K562 (cell line): ENCODE results near the gene SMIM22. TPM values are rescaled to one million over a fixed set of nuclear protein-coding genes. Genes with fewer than 3 reads are reported as not detected.
A peak's percentile ranks its signal among the peaks of the same experiment; 100 is the strongest.

Source experiments
- ATAC-seq: fragments of 200-7000 bp; cut with Tn5 transposase; 3 replicates; pipeline ENCODE4 v1.9.1; 2020; ENCODE audit warnings: moderate library complexity
- BruUV-seq: library from RNA; stranded (reverse); fragments of 400-500 nt; replicated peaks from 2 replicates; lab custom pipeline; 2021; lab: Mats Ljungman, UMichigan
- CTCF ChIA-PET: fragments of 300-600 bp; formaldehyde crosslinking; extraction: SDS; loops from one replicate; lab custom pipeline; 2021; ENCODE audit warnings: low intra/inter-chr PET ratio; lab: Yijun Ruan, JAX
- POLR2A ChIA-PET: fragments of 300-600, 350-650 bp; sonication (Branson Sonifier 250); formaldehyde crosslinking; extraction: SDS; loops from one replicate; lab custom pipeline; 2021; ENCODE audit warnings: antibody characterized with exemption, inconsistent platforms; lab: Yijun Ruan, JAX
- DNase-seq, 4 experiments: peaks; one replicate each; pipeline versions ENCODE4 v3.0.0 to v3.0.0-alpha.2; 2011 to 2018; ENCODE audit warnings: low spot score in 3 of 4, mixed read lengths in 3 of 4; ENCODE audit errors: extremely low read depth in 1 of 4
- FAIRE-seq: peaks from 2 replicates; lab custom pipeline; 2011; peaks lifted over from hg19 to GRCh38; lab: Jason Lieb, UNC
- H2AFZ ChIP-seq: 2 replicates; pipeline ENCODE4 v1.6.0; 2011; ENCODE audit warnings: low read depth, low read length, control low read depth, inconsistent platforms
- H3K27ac ChIP-seq: fragments of 200-600 bp; 3 replicates; pipeline ENCODE4 v1.8.0; 2011; ENCODE audit warnings: low read depth, mild to moderate bottlenecking, control low read depth, inconsistent platforms, low read length, moderate library complexity, mixed read lengths; ENCODE audit errors: extremely low read depth
- H3K27me3 ChIP-seq, 2 experiments: fragments of 300-600 bp in 1 of 2; 2 replicates in 1 of 2; 3 replicates in 1 of 2; pipeline versions ENCODE4 v1.6.0 to v1.8.0; 2011; ENCODE audit warnings: inconsistent platforms in 2 of 2, low read length in 2 of 2, mild to moderate bottlenecking in 1 of 2, mixed read lengths in 1 of 2, moderate library complexity in 1 of 2; ENCODE audit not compliant: control insufficient read depth in 2 of 2, insufficient read depth in 2 of 2
- H3K36me3 ChIP-seq: fragments of 300-600 bp; 3 replicates; pipeline ENCODE4 v1.8.0; 2011; ENCODE audit warnings: mild to moderate bottlenecking, low read length, inconsistent platforms; ENCODE audit not compliant: control insufficient read depth, insufficient read depth
- H3K4me1 ChIP-seq, 2 experiments: fragments of 200-600 bp in 1 of 2; replicated peaks in 1 of 2; 2 replicates in 1 of 2; 3 replicates in 1 of 2; pipeline versions ENCODE4 v1.5.1 to v1.8.0; 2011; ENCODE audit warnings: inconsistent platforms in 2 of 2, low read length in 2 of 2, mild to moderate bottlenecking in 1 of 2, mixed read lengths in 1 of 2, moderate library complexity in 1 of 2; ENCODE audit not compliant: control insufficient read depth in 2 of 2, insufficient read depth in 2 of 2
- H3K4me2 ChIP-seq: 2 replicates; pipeline ENCODE4 v1.6.1; 2011; ENCODE audit warnings: low read length, control low read depth, inconsistent platforms, mixed read lengths; ENCODE audit not compliant: insufficient read depth
- H3K4me3 ChIP-seq: fragments of 200-600 bp; sonication (generic), shearing (Covaris generic); 2 replicates; pipeline ENCODE4 v1.5.1; 2016; ENCODE audit warnings: control low read depth, inconsistent platforms
- H3K79me2 ChIP-seq: fragments of 200-600 bp; 3 replicates; pipeline ENCODE4 v1.8.0; 2011; ENCODE audit warnings: low read length, inconsistent platforms; ENCODE audit not compliant: control insufficient read depth, insufficient read depth
- H3K9ac ChIP-seq, 2 experiments: 2 replicates each; pipeline versions ENCODE4 v1.6.0 to v1.6.1; 2011; ENCODE audit warnings: low read depth in 2 of 2, low read length in 2 of 2, control low read depth in 1 of 2, inconsistent platforms in 1 of 2, mild to moderate bottlenecking in 1 of 2, mixed read lengths in 1 of 2; ENCODE audit not compliant: insufficient read depth in 1 of 2
- H3K9me1 ChIP-seq: one replicate; pipeline ENCODE4 v1.6.0; 2011; ENCODE audit warnings: inconsistent platforms, mild to moderate bottlenecking, low read length, moderate library complexity; ENCODE audit not compliant: control insufficient read depth, insufficient read depth
- H3K9me3 ChIP-seq: replicated peaks from 2 replicates; pipeline ENCODE4 v1.5.1; 2011; ENCODE audit warnings: low read depth, low read length, inconsistent platforms; ENCODE audit not compliant: control insufficient read depth, insufficient read depth
- H4K20me1 ChIP-seq: replicated peaks from 2 replicates; pipeline ENCODE4 v1.6.1; 2011; ENCODE audit warnings: low read length, inconsistent platforms, mixed read lengths; ENCODE audit not compliant: control insufficient read depth, insufficient read depth
- ARNT ChIP-seq, 2 experiments: fragments of 450-650 bp; IDR thresholded peaks; 2 replicates each; pipeline ENCODE4 v1.6.1; 2016; ENCODE audit warnings: mild to moderate bottlenecking in 1 of 2
- CBX8 ChIP-seq: fragments of 200-600 bp; sonication (generic); IDR thresholded peaks from 2 replicates; pipeline ENCODE4 v1.6.1; 2012; ENCODE audit warnings: borderline replicate concordance, mixed run types, low read depth, mild to moderate bottlenecking, moderate library complexity, mixed read lengths, low read length, control low read depth, inconsistent platforms; ENCODE audit not compliant: poor library complexity, severe bottlenecking; ENCODE audit errors: extremely low read depth
- CHD4 ChIP-seq: fragments of 200-600 bp; sonication (generic); IDR thresholded peaks from 3 replicates; pipeline ENCODE4 v1.6.1; 2012; ENCODE audit warnings: low read depth, mild to moderate bottlenecking, mixed read lengths, low read length, inconsistent platforms; ENCODE audit not compliant: insufficient read depth, insufficient replicate concordance, poor library complexity, severe bottlenecking
- HMGN3 ChIP-seq: IDR thresholded peaks from 2 replicates; pipeline ENCODE4 v1.6.1; 2011; ENCODE audit warnings: borderline replicate concordance, low read depth, mild to moderate bottlenecking, mixed read lengths, low read length; ENCODE audit not compliant: insufficient read length; ENCODE audit errors: extremely low read depth
- MTF1 ChIP-seq: fragments of 250-450 bp; sonication (Bioruptor Pico); IDR thresholded peaks from 2 replicates; pipeline ENCODE4 v1.9.0; 2021; ENCODE audit warnings: moderate library complexity, mild to moderate bottlenecking, inconsistent platforms, borderline replicate concordance
- NFRKB ChIP-seq: fragments of 450-650 bp; IDR thresholded peaks from 2 replicates; pipeline ENCODE4 v1.6.1; 2016; ENCODE audit warnings: low read depth
- POLR3G ChIP-seq: IDR thresholded peaks from 2 replicates; pipeline ENCODE4 v1.6.1; 2011; ENCODE audit not compliant: insufficient read length, insufficient replicate concordance; ENCODE audit errors: extremely low read depth
- SPI1 ChIP-seq: IDR thresholded peaks from 2 replicates; pipeline ENCODE4 v1.6.1; 2011; ENCODE audit warnings: low read depth, low read length, control low read depth, borderline replicate concordance
- TRIM28 ChIP-seq: fragments of 450-650 bp; IDR thresholded peaks from 2 replicates; pipeline ENCODE4 v1.6.1; 2017
- XRCC3 ChIP-seq: fragments of 450-650 bp; IDR thresholded peaks from 2 replicates; pipeline ENCODE4 v1.6.1; 2017; ENCODE audit warnings: mild to moderate bottlenecking, moderate library complexity
- ZNF316 ChIP-seq: fragments of 450-650 bp; IDR thresholded peaks from 2 replicates; pipeline ENCODE4 v1.6.1; 2016
- WGBS: fragments of 100-300 bp; shearing (Covaris generic); methylation state at CpG from one replicate; pipeline ENCODE4 v1.1.6; 2016; ENCODE audit warnings: low coverage, mixed read lengths; ENCODE audit not compliant: insufficient coverage; ENCODE audit errors: missing lambda C conversion rate; 5-methylcytosine and 5-hydroxymethylcytosine counted together
- in situ Hi-C: fragments of 300-500 bp; cut with MboI; formaldehyde crosslinking; loops from 4 replicates; pipeline ENCODE4 v1.15.0; 2018; ENCODE audit warnings: inconsistent platforms, mixed read lengths
- intact Hi-C: fragments of 100-400 bp; cut with micrococcal nuclease; formaldehyde crosslinking; loops from 2 replicates; pipeline ENCODE4 v1.14.2; 2022
- polyA plus RNA-seq, 8 experiments: library from polyadenylated mRNA; depleted of rRNA in 4 of 8; stranded (reverse) in 5 of 8; unstranded in 3 of 8; fragments of >200 nt; fragmentation: Nextera tagmentation in 2 of 8; fragmentation: Illumina TruSeq in 1 of 8; extraction: Ambion mirVana in 2 of 8; extraction: Trizol in 1 of 8; gene quantifications; 2 replicates each; pipeline versions ENCODE4 v1.2.1 to v1.2.3, GENCODE V29; 2011 to 2014; ENCODE audit warnings: inconsistent platforms in 1 of 8, missing spikeins in 1 of 8
- total RNA-seq, 7 experiments: library from RNA; depleted of rRNA in 6 of 7; stranded (reverse); fragments of >200 nt in 6 of 7; fragmentation: Illumina TruSeq in 2 of 7; extraction: Trizol in 2 of 7; gene quantifications; 2 replicates each; pipeline versions ENCODE4 v1.2.1 to v1.2.3, GENCODE V29; 2011 to 2021; ENCODE audit warnings: low replicate concordance in 1 of 7
- TF ChIP-seq, protein P1 (sequence below): sonication (generic); formaldehyde crosslinking; IDR thresholded peaks from 2 replicates; pipeline ENCODE4 v1.9.0; 2022; ENCODE audit warnings: mild to moderate bottlenecking, missing genetic modification reagents
- TF ChIP-seq, protein P2 (sequence below): sonication (generic); formaldehyde crosslinking; IDR thresholded peaks from 2 replicates; pipeline ENCODE4 v1.8.0; 2022; ENCODE audit warnings: mild to moderate bottlenecking, missing genetic modification reagents, borderline replicate concordance

The SMIM22 gene
- total and polyA plus RNA-seq, 9 of the 15 experiments (the other 6 are each of a cell fraction or from before 2014, with no cell fraction given) = not detected

DNA sequence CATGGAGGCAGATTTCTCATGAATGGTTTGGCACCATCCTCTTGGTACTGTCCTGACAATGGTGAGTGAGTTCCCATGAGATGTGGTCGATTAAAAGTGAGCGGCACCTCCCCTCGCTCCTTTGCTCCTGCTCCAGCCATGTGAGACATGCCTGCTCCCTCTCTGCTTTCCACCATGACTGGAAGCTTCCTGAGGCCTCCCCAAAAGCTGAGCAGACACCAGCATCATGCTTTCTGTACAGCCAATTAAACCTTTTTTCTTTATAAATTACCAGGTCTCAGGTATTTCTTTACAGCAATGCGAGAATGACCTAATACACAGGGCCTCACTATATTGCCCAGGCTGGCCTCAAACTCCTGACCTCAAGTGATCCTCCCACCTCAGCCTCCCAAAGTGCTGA, 40.3 kb upstream of the SMIM22 start:
- Histone ChIP-seq H3K9me1 (no peaks in the 10 kb centered on the region), H3K27ac (no peak overlapping the region), H4K20me1 (no peaks in the 10 kb centered on the region), H2AFZ (no peak overlapping the region), H3K79me2 (no peaks in the 10 kb centered on the region; the same call in 2 of the 3 replicates), H3K27me3 (no peaks in the 10 kb centered on the region), H3K4me2 (no peak overlapping the region), H3K9ac (no peak overlapping the region), H3K4me3 (no peak overlapping the region), H3K36me3 (peaks cover 75% of the 10 kb centered on the region), H3K9me3 (peaks cover 11% of the 10 kb centered on the region), H3K4me1 (peaks cover 0 to 2% of the 10 kb centered on the region in 2 experiments; a peak in 1 of 5 replicates)
- FAIRE-seq (no peak), ATAC-seq (no peak), DNase-seq (no peak)
- ChIA-PET POLR2A (interaction anchor here (1.6 to 2.2 kb wide), 2 partner anchors 11 to 14 kb away, joined by 4 to 9 read pairs; no protein-coding TSS in a partner anchor), CTCF (no interaction called here)
- WGBS = 95% methylated on average over 4 of the region's 4 CpGs
- BruUV-seq = no TSS peak
- TF ChIP-seq ARNT (IDR thresholded peaks at IDR 0.05) = no peak
- TF ChIP-seq CHD4 = no peak
- no peak for TF ChIP-seq POLR3G
- TF ChIP-seq SPI1 = no peak
- TF ChIP-seq TRIM28 = 0 out of 2 replicates have a peak, but pooled peaks have one; percentile 48
- no peak for TF ChIP-seq NFRKB
- no peak for TF ChIP-seq MTF1 (CRISPR knock-in tag)
- TF ChIP-seq, protein P1, sequence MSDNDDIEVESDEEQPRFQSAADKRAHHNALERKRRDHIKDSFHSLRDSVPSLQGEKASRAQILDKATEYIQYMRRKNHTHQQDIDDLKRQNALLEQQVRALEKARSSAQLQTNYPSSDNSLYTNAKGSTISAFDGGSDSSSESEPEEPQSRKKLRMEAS (CRISPR knock-in tag) = no peak
- no peak for TF ChIP-seq HMGN3
- 0 out of 2 replicates have a peak, but pooled peaks have one; percentile 22 for TF ChIP-seq XRCC3
- TF ChIP-seq, protein P2, sequence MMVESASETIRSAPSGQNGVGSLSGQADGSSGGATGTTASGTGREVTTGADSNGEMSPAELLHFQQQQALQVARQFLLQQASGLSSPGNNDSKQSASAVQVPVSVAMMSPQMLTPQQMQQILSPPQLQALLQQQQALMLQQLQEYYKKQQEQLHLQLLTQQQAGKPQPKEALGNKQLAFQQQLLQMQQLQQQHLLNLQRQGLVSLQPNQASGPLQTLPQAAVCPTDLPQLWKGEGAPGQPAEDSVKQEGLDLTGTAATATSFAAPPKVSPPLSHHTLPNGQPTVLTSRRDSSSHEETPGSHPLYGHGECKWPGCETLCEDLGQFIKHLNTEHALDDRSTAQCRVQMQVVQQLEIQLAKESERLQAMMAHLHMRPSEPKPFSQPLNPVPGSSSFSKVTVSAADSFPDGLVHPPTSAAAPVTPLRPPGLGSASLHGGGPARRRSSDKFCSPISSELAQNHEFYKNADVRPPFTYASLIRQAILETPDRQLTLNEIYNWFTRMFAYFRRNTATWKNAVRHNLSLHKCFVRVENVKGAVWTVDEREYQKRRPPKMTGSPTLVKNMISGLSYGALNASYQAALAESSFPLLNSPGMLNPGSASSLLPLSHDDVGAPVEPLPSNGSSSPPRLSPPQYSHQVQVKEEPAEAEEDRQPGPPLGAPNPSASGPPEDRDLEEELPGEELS (CRISPR knock-in tag) = no peak
- no peak for TF ChIP-seq CBX8
- peak; percentile 76 for TF ChIP-seq ZNF316
- intact Hi-C loops = no loop called here
- in situ Hi-C loops = no loop called here
